ENCODE results near the gene CEMIP.
A peak's percentile ranks its signal among the peaks of the same experiment; 100 is the strongest.

CEMIP gene

DNA sequence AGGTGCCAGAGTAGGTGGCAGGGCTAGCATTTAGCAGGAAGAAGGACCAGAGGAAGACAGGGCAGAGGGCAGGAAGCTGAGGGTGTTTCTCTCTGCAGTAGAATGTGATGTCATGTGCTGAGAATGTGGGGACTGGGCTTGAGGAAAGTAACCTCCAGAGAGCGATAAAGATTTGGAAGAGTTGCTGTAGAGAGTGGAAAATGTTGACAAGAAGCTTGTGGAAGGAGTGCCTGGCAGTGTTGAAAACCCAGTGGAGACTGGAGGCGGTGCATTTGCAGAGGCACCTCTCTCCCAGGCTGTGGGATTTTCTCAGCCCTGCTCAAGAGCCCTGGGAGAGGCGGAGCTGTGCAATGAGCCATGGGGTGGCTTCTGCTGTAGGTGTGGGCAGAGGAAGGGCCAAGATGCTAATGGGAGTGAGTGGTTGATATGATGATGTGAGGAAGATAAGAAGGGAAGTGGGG is 155.6 kb downstream of the CEMIP start:
- DNase-seq (ENCODE audit: low read depth) = peak; percentile 31
- no peak overlapping the region for H3K4me3 ChIP-seq (ENCODE audit: low read depth, low read length)

DNA sequence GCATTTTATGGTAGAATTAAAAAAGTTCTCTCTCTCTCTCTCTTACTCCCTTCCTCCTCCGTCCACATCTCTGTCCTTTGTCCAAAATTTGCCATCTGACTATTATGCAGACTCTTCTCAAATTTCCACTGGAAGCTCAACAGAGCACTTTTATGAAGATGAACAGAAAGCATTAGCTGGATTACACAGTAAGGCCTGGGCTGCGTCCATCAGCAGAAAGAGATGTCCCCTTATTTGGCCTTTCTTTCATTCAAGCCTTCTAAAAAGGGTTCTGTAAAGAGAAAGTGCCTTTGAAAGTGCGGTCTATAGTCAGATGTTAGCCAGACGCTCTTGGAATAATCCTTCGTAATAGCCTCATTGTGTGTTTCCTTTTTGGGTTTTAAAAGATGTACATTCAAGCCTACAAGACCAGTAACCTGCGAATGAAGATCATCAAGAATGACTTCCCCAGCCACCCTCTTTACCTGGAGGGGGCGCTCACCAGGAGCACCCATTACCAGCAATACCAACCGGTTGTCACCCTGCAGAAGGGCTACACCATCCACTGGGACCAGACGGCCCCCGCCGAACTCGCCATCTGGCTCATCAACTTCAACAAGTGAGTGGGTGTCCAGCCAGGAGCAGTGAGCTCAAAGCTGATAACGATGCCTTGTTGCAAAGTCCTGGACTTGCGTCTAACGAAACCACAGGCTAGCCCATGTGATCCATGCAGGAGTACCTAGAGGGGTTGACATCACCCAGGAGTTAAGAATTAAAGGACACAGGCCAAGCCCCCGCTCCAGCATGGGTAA is 157.3 kb downstream of the CEMIP start:
- DNase-seq (ENCODE audit: low read depth) = no peak
- H3K4me3 ChIP-seq (ENCODE audit: low read depth, low read length) = no peak overlapping the region

DNA sequence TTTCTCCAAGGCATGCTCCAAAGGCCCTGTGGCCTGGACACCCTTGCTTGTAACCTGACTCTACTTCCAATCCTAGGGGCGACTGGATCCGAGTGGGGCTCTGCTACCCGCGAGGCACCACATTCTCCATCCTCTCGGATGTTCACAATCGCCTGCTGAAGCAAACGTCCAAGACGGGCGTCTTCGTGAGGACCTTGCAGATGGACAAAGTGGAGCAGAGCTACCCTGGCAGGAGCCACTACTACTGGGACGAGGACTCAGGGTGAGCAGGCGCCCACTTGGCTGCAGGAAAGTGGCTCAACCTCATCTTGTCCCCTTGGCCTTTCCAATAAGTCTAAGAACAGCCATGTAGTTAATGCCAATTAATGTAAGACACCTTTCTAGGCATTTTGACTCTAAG is 158.5 kb downstream of the CEMIP start:
- DNase-seq (ENCODE audit: low read depth) = no peak
- no peak overlapping the region for H3K4me3 ChIP-seq (ENCODE audit: low read depth, low read length)

DNA sequence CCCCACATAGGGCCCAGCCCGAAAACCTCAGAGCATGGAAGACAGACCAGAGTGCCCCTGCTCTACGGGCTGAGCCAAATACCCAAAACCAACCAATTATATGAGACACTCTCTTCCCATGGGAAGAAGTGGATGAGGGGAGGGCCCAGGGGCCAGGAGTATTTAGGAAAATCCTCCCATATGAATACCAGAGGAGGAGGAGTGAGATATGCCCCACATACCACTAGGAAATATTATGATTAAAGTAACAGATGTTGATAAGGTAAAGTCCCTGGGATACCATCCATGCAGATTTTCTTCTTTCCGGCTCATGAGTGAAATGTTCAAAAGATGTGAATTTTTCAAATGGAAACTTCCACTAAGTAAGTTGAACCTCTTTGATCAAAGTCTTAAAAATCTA is 160.0 kb downstream of the CEMIP start:
- H3K4me3 ChIP-seq (ENCODE audit: low read depth, low read length) = no peak overlapping the region
- no peak for DNase-seq (ENCODE audit: low read depth)

DNA sequence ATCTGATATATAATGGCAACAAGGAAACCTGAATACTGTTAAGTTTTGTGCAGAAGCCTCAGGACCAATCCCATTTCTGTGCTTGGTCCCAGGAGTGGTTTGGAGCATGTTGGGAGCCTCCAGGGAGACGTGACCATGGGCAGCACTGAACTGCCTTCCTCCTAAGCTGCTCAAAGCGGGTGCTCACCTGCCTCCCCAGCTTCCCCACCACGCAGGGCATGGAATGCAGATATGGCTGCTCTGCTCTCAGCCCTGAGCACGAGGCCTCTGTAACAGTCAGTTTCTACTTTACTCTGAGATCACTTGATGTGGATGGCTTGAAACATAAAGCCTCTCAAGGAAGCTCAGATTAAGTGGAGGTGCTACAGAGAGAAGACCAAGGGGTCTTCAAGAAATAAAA is 161.2 kb downstream of the CEMIP start:
- no peak for DNase-seq (ENCODE audit: low read depth)
- no peak overlapping the region for H3K4me3 ChIP-seq (ENCODE audit: low read depth, low read length)

DNA sequence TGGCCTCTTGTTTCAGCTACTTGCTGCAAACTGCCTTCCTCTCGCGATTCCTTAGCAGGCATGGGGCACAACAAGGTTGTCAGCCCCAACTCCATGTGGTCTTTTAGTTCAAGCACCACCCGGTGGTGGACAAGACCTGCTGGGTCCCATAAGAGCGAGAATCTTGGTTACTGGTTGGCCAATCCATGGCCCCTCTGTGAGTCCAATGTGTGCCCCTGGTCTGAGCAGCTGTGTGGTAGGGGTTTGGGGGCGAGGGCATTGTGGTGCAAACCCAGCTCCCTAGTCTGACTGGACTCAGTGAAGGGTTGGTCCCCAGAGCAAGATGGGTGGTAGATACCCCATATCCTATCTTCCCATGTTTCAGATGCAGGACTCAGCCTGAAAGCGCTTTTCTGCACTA is 161.7 kb downstream of the CEMIP start:
- H3K4me3 ChIP-seq (ENCODE audit: low read depth, low read length) = no peak overlapping the region
- DNase-seq (ENCODE audit: low read depth) = no peak

DNA sequence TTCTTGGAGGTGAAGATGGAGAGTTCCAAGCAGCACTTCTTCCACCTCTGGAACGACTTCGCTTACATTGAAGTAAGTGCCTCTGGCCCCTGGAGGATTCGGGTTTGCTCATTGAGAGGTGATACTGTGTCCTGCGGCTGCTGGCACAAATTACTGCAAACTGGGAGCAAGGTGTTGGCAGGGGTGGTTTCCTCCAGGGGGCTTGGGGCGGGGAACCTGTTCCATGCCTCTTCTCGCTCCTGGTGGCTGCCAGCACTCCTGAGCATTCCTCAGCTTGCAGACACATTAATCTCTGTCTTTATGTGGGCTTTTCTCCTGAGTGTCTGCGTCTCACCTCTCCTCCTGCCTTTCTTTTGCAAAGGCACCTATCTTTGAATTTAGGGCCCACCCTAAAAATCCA is 163.1 kb downstream of the CEMIP start:
- DNase-seq (ENCODE audit: low read depth) = no peak

DNA sequence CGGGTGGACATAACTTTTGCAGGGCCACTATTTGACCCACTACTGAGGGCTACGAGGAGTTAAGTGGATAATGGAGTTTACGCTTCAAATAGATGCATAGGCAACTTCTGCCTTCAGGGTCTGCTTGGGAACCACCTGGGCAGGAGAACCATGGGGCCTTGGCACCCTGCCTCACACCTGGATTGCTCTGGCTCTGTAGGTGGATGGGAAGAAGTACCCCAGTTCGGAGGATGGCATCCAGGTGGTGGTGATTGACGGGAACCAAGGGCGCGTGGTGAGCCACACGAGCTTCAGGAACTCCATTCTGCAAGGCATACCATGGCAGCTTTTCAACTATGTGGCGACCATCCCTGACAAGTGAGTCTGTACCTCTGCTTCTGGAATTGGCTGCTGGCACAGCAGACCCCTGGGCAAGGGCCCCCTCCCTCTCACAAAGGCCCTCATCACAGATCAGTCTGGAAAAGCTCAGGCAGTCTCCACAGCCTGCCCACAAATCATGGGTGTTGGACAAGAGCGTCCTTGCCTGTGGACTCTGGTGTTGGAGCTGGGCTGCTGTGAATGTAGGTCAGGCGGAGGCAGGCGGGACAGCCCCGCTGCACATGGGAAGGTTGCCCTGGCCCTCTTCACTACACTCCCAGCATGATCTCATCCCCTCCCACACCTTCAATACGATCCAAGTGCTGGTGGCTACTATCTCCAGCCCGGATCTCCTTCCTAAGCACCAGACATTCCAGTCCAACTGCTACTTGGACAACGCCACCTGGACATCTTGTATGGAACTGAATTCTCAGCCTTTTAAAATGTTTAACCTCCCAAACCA is 163.8 kb downstream of the CEMIP start:
- H3K4me3 ChIP-seq (ENCODE audit: low read depth, low read length) = no peak overlapping the region
- DNase-seq (ENCODE audit: low read depth) = no peak

More for the DNA sequence above, 163.1 kb downstream of the CEMIP start:
- no peak overlapping the region for H3K4me3 ChIP-seq (ENCODE audit: low read depth, low read length)

DNA sequence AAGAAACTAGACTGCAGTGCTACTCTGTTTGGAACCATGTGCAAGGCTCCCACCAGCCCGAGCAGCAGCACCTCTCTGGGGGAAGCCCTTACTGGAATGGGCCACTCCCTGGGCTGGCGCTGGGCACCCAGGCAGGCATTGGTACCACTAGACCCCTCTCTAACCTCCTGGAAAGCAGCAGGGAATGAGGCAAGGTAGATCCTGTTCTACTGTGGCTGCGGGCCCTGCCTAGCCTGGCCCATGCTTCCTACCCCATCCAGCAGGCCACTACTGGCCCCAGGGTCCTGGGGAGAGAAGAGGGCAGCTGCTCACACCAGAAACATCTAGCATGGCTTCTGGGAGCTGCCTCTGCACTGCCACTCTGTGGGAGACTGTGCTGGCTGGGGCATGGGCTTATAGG is 165.6 kb downstream of the CEMIP start:
- no peak for DNase-seq (ENCODE audit: low read depth)
- H3K4me3 ChIP-seq (ENCODE audit: low read depth, low read length) = no peak overlapping the region

DNA sequence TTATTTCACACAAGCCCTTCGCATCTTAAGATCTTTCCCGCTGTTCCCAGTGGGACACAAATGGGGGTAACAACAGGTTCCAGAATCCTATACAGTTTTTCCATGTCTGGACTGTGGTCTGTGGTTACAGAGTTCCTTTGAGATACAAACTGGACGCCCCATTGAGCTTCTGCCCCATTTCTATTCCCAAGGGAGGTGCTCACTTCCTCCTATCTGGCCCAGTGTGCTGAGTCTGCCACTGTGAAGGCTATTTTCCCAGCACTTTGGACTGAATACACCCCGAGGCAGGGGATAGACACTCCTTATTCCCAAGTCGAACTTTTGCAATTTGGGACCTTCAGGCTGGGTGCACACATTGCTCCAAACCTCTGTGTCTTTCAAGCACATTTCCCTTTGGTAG is 166.4 kb downstream of the CEMIP start:
- H3K4me3 ChIP-seq (ENCODE audit: low read depth, low read length) = no peak overlapping the region
- DNase-seq (ENCODE audit: low read depth) = no peak

DNA sequence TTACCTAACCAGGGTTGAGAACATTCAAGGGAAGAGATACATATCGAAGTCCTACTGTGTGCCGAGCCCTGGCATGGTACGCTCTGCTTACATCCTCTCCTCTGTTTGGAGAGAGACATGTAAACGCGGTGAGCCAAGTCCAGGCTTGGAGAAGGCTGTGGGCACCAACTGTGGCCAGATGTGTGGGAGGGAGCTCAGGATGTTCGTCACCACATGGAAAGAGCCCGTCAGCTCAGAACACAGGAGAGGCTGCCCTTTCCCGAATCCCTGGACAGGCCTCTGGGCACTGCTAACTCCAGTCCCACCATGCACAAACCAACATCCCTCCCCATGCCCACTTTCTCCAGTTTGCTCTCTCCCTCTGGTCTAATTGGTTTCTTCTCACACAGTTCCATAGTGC is 167.4 kb downstream of the CEMIP start:
- no peak for DNase-seq (ENCODE audit: low read depth)
- H3K4me3 ChIP-seq (ENCODE audit: low read depth, low read length) = no peak overlapping the region

DNA sequence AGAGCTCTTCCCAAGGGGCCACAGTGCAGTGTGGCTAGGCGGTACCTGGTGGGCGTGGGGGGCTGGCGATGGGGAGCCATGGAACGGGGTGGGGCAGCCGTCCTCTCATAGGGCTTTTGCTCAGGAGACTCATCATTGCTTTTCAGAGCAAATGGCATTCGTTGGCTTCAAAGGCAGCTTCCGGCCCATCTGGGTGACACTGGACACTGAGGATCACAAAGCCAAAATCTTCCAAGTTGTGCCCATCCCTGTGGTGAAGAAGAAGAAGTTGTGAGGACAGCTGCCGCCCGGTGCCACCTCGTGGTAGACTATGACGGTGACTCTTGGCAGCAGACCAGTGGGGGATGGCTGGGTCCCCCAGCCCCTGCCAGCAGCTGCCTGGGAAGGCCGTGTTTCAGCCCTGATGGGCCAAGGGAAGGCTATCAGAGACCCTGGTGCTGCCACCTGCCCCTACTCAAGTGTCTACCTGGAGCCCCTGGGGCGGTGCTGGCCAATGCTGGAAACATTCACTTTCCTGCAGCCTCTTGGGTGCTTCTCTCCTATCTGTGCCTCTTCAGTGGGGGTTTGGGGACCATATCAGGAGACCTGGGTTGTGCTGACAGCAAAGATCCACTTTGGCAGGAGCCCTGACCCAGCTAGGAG is 169.6 kb downstream of the CEMIP start:
- no peak overlapping the region for H3K4me3 ChIP-seq (ENCODE audit: low read depth, low read length)
- DNase-seq (ENCODE audit: low read depth) = no peak

DNA sequence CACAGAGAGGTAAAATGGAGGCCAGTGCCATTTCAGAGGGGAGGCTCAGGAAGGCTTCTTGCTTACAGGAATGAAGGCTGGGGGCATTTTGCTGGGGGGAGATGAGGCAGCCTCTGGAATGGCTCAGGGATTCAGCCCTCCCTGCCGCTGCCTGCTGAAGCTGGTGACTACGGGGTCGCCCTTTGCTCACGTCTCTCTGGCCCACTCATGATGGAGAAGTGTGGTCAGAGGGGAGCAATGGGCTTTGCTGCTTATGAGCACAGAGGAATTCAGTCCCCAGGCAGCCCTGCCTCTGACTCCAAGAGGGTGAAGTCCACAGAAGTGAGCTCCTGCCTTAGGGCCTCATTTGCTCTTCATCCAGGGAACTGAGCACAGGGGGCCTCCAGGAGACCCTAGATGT is 170.6 kb downstream of the CEMIP start:
- no peak overlapping the region for H3K4me3 ChIP-seq (ENCODE audit: low read depth, low read length)
- DNase-seq (ENCODE audit: low read depth) = no peak

DNA sequence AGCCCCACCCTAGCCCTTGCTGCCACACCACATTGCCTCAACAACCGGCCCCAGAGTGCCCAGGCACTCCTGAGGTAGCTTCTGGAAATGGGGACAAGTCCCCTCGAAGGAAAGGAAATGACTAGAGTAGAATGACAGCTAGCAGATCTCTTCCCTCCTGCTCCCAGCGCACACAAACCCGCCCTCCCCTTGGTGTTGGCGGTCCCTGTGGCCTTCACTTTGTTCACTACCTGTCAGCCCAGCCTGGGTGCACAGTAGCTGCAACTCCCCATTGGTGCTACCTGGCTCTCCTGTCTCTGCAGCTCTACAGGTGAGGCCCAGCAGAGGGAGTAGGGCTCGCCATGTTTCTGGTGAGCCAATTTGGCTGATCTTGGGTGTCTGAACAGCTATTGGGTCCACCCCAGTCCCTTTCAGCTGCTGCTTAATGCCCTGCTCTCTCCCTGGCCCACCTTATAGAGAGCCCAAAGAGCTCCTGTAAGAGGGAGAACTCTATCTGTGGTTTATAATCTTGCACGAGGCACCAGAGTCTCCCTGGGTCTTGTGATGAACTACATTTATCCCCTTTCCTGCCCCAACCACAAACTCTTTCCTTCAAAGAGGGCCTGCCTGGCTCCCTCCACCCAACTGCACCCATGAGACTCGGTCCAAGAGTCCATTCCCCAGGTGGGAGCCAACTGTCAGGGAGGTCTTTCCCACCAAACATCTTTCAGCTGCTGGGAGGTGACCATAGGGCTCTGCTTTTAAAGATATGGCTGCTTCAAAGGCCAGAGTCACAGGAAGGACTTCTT is 171.3 kb downstream of the CEMIP start:
- H3K4me3 ChIP-seq (ENCODE audit: low read depth, low read length) = no peak overlapping the region
- no peak for DNase-seq (ENCODE audit: low read depth)

DNA sequence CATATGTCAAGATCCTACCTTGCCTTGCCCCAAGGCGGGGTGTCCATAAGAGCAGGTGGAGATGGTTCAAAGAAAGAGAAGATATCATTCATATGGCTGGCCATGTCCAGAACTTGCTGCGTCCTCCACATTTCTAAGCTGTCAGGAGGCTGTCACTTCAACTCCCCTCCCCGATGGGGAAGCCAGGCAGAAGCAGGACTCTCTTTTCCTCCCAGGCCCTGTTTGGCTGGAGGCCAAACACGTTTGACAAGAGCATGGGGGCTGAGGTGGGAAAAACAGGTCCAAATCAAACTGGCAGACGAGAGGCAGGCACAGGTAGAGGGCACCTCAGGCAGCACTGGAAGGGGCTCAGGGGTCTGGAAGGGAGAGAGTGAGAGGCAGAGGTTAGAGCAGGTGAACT is 172.8 kb downstream of the CEMIP start:
- no peak overlapping the region for H3K4me3 ChIP-seq (ENCODE audit: low read depth, low read length)
- DNase-seq (ENCODE audit: low read depth) = no peak

DNA sequence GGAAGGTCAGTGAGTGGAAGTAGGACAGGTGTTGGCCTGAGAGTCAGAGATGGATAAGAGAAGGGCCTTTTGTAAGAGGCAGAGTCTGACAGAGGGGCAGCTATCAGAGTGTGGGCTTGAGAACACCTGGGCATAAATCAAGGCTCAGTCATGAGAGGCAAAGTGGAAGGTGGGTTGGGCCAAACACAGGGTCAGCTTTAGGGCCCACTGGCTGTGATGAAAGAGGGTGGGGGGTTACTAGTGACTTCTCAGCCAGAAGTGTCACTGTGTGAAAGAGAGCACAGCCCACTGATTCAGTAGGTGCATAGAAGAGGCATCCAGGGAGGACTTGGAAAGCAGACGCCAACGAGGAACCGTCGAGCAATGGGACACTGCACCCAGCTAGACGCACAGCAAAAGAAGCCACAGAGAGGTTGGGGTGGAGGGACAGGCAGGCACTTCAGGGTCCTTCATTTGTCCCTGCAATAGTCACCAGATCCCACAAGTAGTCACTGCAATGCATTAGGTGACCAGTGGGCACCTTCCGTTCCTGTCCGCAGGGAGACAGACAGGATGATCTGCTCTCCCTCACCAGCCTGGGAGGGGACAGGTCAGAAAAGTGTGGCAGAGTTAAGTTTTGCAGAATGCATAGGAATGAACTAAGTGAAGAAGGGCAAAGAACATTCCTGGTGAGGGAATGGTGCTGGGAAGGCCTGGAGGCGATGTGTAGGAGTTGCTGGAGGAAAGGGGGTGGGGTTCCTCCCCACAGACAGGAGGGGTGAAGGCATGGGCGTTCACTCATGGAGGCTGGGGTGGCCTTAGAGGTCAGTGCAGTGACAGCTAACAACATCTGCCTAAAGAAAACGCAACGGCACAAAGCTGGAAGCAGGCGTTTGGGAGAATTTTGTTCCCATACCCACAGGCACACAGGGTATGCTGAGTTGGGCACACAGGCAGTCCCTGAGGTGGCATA is 174.1 kb downstream of the CEMIP start:
- H3K4me3 ChIP-seq (ENCODE audit: low read depth, low read length) = no peak overlapping the region
- DNase-seq (ENCODE audit: low read depth) = no peak

DNA sequence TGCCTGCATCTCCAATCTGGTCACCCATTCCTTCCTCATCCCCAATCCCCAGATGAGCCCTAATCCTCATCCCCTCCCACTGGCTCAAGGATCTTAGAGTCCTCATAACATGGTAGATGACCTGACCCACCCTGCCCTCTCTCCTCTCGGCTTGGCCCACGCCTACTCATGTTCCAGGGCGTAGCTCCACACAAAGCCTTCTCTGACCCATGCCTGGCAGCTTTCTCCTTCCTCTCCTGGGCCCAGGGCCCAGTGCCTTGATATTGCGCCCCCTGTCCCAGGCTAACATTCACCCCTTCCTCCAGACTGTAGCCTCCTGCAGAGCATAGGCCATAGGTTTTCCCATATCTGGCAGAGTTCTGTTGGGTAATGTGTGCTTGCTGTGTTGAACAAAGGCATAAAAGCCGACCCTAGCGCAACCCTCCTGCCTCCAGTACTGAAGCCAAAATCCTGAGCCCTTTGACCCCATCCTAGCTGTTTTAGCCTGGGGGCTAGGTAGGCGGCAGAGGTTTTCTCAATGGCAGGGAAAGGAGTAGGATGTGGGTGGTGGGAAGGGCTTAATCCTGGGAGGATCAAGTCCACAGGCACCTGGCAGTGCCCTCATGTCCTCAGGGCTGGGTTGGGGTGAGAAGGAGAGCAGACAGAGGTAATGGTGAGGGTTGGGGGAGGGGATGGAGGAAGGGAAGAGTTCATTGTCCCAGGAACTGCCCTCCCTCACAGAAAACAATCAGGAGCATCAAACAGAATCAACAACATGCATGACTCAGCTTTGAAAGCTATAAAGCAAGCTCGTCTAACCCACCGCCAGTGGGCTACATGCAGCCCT is 175.0 kb downstream of the CEMIP start:
- H3K4me3 ChIP-seq (ENCODE audit: low read depth, low read length) = no peak overlapping the region
- DNase-seq (ENCODE audit: low read depth) = no peak
